Panc1 (cell line): Measurements from ENCODE around the gene KRT86.

Experiments used
- TF ChIP-seq, protein P1 (sequence below), 2 experiments: IDR thresholded peaks; 2 replicates each; pipeline ENCODE4 v1.6.1; 2011 to 2012; ENCODE audit warnings: low read depth in 2 of 2, control low read depth in 1 of 2, low read length in 1 of 2, mild to moderate bottlenecking in 1 of 2, moderate library complexity in 1 of 2; ENCODE audit not compliant: insufficient read depth in 1 of 2
- TF ChIP-seq, protein P2 (sequence below): fragments of 450-650 bp; IDR thresholded peaks from 2 replicates; pipeline ENCODE4 v1.5.1; 2017; ENCODE audit warnings: mild to moderate bottlenecking

DNA sequence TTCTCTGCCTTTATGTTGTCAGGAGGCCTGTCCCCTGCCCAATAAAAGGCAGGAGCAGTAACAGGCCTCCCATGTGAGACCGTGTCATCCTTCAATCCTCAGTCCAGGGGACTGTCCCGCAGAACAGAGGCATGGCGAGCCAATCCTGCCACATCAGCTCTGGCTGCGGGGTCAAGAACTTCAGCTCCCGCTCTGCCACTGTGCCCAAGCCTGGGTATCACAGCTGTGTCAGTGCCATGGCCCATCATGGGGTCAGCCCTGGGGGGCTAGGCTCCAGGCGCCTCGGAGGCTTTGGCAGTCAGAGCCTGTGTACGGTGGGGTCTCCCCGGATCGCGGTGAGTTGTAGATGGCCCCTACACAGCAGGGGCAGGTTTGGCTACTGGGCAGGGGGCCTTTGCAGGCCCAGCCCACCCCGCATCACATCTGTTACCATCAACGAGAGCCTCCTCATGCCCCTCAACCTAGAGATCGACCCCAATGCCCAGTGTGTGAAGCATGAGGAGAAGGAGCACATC is 66.7 kb downstream of the KRT86 start:
- TF ChIP-seq, protein P1, sequence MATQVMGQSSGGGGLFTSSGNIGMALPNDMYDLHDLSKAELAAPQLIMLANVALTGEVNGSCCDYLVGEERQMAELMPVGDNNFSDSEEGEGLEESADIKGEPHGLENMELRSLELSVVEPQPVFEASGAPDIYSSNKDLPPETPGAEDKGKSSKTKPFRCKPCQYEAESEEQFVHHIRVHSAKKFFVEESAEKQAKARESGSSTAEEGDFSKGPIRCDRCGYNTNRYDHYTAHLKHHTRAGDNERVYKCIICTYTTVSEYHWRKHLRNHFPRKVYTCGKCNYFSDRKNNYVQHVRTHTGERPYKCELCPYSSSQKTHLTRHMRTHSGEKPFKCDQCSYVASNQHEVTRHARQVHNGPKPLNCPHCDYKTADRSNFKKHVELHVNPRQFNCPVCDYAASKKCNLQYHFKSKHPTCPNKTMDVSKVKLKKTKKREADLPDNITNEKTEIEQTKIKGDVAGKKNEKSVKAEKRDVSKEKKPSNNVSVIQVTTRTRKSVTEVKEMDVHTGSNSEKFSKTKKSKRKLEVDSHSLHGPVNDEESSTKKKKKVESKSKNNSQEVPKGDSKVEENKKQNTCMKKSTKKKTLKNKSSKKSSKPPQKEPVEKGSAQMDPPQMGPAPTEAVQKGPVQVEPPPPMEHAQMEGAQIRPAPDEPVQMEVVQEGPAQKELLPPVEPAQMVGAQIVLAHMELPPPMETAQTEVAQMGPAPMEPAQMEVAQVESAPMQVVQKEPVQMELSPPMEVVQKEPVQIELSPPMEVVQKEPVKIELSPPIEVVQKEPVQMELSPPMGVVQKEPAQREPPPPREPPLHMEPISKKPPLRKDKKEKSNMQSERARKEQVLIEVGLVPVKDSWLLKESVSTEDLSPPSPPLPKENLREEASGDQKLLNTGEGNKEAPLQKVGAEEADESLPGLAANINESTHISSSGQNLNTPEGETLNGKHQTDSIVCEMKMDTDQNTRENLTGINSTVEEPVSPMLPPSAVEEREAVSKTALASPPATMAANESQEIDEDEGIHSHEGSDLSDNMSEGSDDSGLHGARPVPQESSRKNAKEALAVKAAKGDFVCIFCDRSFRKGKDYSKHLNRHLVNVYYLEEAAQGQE (IDR thresholded peaks at IDR 0.05; ENCODE audit: insufficient read depth in 1 of 2, low read depth in 2 of 2, low read length in 1 of 2): no peak
- TF ChIP-seq, protein P2, sequence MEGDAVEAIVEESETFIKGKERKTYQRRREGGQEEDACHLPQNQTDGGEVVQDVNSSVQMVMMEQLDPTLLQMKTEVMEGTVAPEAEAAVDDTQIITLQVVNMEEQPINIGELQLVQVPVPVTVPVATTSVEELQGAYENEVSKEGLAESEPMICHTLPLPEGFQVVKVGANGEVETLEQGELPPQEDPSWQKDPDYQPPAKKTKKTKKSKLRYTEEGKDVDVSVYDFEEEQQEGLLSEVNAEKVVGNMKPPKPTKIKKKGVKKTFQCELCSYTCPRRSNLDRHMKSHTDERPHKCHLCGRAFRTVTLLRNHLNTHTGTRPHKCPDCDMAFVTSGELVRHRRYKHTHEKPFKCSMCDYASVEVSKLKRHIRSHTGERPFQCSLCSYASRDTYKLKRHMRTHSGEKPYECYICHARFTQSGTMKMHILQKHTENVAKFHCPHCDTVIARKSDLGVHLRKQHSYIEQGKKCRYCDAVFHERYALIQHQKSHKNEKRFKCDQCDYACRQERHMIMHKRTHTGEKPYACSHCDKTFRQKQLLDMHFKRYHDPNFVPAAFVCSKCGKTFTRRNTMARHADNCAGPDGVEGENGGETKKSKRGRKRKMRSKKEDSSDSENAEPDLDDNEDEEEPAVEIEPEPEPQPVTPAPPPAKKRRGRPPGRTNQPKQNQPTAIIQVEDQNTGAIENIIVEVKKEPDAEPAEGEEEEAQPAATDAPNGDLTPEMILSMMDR: no peak
